GM06990 (cell line): ENCODE measurements around the gene ARHGEF1.

Experiments used
- DNase-seq: peaks from one replicate; pipeline ENCODE4 v3.0.0-alpha.2; 2011; ENCODE audit not compliant: insufficient read length; ENCODE audit errors: extremely low read depth
- H3K27me3 ChIP-seq: replicated peaks from 2 replicates; pipeline ENCODE4 v1.6.0; 2011; ENCODE audit warnings: low read length; ENCODE audit not compliant: control insufficient read depth, insufficient read depth
- H3K36me3 ChIP-seq: 2 replicates; pipeline ENCODE4 v1.5.1; 2011; ENCODE audit warnings: low read length; ENCODE audit not compliant: control insufficient read depth, insufficient read depth
- H3K4me3 ChIP-seq: replicated peaks from 2 replicates; pipeline ENCODE4 v1.5.1; 2011; ENCODE audit warnings: low read depth, mild to moderate bottlenecking, control low read depth, low read length
- TF ChIP-seq, protein P1 (sequence below): IDR thresholded peaks from 2 replicates; pipeline ENCODE4 v1.5.1; 2011; ENCODE audit warnings: low read length, control low read depth, mild to moderate bottlenecking, inconsistent platforms; ENCODE audit not compliant: insufficient read depth, poor library complexity, severe bottlenecking

ARHGEF1 gene

DNA sequence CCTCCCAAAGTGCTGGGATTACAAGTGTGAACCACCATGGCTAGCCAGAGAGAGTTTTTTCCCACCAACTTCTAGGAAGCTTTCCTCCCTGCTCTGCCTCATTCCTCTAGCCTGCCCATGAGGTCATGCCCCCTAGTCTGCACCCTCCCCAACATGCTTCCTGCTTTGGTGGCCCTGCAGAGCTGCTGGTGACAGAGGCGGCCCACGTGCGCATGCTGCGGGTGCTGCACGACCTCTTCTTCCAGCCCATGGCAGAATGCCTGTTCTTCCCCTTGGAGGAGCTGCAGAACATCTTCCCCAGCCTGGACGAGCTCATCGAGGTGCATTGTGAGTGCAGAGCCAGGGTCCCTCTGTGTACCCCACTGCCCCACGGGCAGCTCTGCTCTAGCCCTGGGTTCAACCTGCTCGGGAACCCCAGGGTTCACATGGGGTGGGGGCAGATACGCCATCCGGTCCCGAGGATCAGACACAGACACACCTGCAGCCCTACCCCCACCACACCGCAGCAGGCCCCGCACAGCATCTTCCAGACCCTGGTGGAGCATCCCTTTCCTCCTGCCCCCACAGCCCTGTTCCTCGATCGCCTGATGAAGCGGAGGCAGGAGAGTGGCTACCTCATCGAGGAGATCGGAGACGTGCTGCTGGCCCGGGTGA is 18.9 kb downstream of the ARHGEF1 start:
- peaks cover 57% of the 10 kb centered on the region for H3K36me3 ChIP-seq
- no peaks in the 10 kb centered on the region for H3K27me3 ChIP-seq
- H3K4me3 ChIP-seq = no peak overlapping the region
- no peak for DNase-seq
- TF ChIP-seq, protein P1, sequence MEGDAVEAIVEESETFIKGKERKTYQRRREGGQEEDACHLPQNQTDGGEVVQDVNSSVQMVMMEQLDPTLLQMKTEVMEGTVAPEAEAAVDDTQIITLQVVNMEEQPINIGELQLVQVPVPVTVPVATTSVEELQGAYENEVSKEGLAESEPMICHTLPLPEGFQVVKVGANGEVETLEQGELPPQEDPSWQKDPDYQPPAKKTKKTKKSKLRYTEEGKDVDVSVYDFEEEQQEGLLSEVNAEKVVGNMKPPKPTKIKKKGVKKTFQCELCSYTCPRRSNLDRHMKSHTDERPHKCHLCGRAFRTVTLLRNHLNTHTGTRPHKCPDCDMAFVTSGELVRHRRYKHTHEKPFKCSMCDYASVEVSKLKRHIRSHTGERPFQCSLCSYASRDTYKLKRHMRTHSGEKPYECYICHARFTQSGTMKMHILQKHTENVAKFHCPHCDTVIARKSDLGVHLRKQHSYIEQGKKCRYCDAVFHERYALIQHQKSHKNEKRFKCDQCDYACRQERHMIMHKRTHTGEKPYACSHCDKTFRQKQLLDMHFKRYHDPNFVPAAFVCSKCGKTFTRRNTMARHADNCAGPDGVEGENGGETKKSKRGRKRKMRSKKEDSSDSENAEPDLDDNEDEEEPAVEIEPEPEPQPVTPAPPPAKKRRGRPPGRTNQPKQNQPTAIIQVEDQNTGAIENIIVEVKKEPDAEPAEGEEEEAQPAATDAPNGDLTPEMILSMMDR = no peak

DNA sequence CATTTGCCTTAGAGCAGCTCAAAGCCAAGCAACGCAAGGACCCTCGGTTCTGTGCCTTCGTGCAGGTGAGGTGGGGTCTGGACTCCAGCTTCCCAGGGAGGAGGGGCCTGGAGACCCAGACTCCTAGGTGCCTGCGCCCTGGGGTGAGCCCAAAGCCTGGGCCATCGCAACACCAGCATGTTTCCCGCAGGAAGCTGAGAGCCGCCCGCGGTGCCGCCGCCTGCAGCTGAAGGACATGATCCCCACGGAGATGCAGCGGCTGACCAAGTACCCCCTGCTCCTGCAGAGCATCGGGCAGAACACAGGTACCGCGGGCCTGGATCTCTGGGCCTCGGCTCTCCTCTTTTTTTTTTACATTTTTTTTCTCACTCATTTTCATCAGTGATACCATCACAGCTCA is 19.6 kb downstream of the ARHGEF1 start:
- Histone ChIP-seq H3K36me3 (peaks cover 60% of the 10 kb centered on the region), H3K27me3 (no peaks in the 10 kb centered on the region), H3K4me3 (no peak overlapping the region)
- no peak for DNase-seq
- TF ChIP-seq, protein P1 = no peak

DNA sequence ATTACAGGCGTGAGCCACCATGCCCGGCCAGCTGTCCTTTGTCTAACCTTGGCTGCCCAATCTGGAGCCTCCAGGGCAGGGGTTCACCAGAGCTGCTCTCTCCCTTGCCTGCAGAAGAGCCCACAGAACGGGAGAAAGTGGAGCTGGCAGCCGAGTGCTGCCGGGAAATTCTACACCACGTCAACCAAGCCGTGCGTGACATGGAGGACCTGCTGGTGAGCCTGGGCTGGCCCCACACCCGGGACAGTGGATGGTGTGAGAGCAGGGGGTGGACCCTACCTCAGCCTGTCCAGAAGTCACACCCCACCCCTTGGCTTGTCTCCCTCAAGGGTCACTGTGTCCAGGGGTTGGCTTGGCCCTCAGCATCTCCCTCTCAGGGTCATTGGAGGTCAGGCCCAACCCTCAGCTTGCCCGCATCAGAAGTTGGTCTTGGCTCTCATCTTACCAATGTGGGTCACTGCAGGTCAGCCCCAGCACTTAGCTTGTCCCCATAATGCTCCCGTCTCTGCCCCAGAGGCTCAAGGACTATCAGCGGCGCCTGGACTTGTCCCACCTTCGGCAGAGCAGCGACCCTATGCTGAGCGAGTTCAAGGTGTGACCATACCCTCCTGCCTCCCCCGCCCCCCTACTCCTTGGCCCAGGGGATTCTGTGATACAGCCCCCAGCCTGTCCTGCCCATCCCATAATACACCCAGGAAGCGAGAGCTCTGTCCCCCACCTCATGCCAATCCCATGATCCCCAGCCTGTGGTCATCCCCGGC is 20.4 kb downstream of the ARHGEF1 start:
- DNase-seq = no peak
- Histone ChIP-seq H3K36me3 (peaks cover 58% of the 10 kb centered on the region), H3K27me3 (no peaks in the 10 kb centered on the region), H3K4me3 (no peak overlapping the region)
- TF ChIP-seq, protein P1 = no peak

DNA sequence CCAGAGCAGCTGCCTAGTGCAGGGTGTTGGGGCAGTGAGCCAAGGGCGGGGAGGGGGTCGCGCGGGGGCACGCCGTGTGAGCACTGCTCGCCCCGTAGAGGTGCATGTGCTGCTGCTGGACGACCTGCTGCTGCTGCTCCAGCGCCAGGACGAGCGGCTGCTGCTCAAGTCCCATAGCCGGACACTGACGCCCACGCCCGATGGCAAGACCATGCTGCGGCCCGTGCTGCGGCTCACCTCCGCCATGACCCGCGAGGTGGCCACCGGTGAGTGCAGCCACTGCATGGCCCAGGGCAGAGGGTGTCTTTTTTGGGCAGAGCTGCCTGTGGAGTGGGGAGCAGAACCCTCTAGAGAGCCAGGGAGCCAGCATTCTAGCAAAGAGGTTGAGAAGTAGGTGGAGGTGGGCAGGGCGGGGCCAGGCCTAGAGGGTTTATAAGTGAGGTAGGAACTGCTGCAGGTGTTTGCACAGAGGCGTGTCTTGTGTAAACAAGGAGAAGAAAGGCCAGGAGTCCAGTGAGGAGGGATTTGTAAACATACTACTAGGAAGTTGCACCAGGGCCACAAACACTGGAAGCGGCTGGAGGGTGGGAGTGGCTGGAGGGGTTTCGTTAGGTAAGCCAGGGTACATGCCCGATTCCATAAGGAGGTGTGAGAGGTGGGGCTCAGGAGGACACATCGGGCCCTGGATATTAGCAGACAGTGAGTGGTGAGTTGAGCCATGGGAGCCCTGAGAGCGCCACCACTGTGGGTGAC is 21.3 kb downstream of the ARHGEF1 start:
- no peak for DNase-seq
- no peaks in the 10 kb centered on the region for H3K27me3 ChIP-seq
- no peak overlapping the region for H3K4me3 ChIP-seq
- TF ChIP-seq, protein P1 = no peak
- peaks cover 57% of the 10 kb centered on the region for H3K36me3 ChIP-seq

DNA sequence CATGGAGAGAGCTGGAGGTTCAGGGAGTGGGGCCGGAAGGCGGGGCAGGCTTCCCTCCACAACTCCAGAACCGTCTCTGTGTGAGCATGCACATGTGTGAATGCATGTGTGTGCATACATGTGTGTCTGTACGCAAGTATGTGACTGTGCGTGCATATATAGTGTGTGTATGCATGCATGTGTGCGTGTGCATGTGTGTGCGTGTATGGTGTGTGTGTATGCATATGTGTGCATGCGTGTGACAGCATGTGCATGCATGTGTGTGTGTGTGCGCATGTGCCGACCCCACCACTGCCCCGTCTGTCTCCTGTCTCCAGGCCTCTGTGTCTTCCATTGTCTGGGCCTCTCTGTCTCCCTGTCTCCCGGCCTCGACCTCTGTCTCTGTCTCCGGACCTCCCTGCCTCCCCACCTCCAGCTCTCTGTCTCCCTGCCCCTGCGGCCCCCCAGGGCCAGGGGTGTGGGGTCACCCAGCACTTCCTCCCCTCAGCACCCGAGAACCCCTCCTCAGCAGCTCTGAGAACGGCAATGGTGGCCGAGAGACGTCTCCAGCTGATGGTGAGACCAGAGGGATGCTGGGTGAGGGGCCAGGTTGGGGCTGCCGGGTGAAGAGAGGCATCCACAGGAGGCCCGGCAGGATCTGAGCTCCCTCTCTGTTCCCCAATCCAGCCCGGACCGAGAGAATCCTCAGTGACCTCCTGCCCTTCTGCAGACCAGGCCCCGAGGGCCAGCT is 22.5 kb downstream of the ARHGEF1 start:
- H3K36me3 ChIP-seq = peaks cover 53% of the 10 kb centered on the region

More for the DNA sequence above, 22.5 kb downstream of the ARHGEF1 start:
- Histone ChIP-seq H3K4me3 (no peak overlapping the region), H3K27me3 (no peaks in the 10 kb centered on the region)
- TF ChIP-seq, protein P1 = no peak
- DNase-seq = no peak
